Measurements from ENCODE around the gene CARNS1.
A peak's percentile ranks its signal among the peaks of the same experiment; 100 is the strongest.

Gene CARNS1

DNA sequence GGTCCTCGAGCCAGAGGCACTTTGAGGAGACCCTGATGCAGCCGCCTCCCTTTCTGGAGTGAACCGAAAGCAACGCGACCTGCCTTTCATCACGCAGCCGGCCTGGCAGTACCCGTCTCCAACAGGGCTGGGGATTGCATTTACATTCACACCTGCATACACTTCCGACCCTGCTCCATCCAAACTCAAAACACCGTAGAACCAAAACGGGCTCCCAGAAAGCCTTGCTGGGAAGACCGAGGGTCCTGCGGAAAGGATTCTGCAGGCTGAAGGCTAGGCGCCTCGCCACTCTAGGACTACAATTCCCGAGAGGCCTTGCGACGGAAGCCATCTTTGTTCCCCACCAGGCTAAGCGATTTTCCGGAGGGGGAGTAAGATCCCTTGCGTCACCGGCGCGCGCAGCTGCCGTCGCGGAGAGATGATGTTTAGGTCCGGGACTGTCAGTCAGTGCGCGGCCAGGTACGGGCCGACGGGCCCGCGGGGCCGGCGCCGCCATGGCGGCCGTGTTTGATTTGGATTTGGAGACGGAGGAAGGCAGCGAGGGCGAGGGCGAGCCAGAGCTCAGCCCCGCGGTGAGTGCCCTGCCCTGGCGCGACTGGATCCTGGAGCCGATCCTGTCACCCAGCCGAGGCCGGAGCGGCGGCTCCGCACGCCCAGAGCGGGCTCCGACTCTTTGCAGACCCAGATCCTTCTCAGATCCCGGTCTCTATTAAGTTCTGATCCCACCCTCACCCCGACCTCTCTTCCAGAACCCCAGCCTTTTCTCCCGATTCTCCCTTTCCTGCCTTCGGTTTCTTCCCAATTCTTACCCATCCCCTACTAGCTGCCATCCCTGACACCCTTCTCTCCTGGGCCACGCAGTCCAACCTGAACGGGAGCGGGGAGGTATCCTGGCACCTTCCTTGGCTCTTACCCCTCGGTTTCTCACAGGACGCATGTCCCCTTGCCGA, 12.8 kb downstream of the CARNS1 start, which contains the start of gene RPS6KB2:
TSS of gene RPS6KB2 (plus strand) at position 443 of the 950 bp plus-strand sequence. CDS start at position 495, 52 bp downstream.
- DNase-seq (ENCODE audit: low spot score) = peak; percentile 100

DNA sequence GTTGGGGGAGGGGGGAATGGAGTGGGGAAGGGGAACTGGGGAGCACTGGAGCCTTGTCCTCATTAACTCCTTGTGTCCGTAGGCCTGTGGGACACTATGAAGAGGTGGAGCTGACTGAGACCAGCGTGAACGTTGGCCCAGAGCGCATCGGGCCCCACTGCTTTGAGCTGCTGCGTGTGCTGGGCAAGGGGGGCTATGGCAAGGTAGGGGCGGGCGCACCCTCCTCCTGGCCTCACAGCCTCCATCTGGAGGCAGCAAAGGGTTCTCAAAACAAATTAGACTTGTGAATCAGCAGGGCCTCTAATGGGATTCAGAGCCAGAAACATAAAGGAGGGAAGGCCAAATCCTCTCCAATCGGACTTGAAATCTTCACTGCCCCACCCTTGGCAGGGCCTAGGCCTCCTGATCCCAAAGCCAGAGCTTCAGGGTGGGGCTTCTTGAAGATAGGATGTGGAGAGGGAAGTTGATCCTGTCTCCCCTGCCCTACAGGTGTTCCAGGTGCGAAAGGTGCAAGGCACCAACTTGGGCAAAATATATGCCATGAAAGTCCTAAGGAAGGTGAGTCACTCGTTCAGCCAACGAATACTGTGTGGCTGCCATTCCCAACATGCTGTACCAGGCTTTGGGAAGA, 13.7 kb downstream of the CARNS1 start:
- no peak for DNase-seq (ENCODE audit: low spot score)

DNA sequence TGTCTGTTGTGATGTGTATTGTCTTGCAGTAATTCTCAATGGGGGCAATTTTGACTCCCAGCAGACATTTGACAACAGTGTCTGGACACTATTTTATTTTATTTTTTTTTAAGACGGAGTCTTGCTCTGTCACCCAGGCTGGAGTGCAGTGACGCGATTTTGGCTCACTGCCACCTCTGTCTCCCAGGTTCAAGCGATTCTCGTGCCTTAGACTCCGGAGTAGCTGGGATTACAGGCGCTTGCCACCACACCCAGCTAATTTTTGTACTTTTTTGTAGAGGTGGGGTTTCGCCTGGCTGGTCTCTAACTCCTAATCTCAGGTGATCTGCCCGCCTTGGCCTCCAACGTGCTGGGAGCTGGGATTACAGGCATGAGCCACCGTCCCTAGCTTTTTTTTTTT, 14.2 kb downstream of the CARNS1 start:
- DNase-seq (ENCODE audit: low spot score) = no peak

DNA sequence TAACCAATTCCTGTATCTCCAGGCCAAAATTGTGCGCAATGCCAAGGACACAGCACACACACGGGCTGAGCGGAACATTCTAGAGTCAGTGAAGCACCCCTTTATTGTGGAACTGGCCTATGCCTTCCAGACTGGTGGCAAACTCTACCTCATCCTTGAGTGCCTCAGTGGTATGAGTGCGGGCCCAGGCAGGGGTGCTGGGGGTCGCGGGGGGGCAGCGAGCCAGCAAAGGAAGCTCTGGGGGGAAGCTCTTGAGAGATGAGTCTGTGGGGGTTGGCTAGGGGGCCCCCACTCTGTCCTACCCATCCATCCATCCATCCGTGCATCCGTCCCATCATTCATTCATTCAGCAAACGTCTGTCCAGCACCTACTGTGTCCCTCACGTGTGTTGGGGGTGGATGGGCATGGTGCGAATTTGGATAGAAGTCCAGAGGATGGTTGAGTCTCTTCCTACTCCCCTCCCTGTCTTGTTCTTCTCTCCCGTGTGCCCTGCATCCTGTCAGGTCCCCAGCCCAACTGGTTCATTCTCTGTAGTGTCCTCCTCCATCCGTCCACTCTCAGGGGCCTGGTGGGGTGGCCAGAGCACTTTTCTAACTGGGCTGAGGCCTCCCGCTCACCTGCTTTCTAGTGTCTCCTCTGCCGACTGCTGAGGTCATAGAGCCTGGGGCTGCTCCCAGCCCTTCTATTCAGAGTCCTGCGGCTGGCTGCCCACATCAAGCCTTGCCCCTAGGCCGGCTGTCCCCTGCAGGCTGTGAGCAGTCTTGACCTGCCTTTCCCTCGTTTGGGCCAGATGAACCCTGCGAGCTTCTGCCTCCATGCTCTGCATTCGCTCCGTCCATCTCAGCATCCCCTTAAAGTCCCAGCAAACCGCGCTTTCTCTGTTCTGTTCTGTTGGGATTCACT, 16.1 kb downstream of the CARNS1 start:
- no peak for DNase-seq (ENCODE audit: low spot score)

DNA sequence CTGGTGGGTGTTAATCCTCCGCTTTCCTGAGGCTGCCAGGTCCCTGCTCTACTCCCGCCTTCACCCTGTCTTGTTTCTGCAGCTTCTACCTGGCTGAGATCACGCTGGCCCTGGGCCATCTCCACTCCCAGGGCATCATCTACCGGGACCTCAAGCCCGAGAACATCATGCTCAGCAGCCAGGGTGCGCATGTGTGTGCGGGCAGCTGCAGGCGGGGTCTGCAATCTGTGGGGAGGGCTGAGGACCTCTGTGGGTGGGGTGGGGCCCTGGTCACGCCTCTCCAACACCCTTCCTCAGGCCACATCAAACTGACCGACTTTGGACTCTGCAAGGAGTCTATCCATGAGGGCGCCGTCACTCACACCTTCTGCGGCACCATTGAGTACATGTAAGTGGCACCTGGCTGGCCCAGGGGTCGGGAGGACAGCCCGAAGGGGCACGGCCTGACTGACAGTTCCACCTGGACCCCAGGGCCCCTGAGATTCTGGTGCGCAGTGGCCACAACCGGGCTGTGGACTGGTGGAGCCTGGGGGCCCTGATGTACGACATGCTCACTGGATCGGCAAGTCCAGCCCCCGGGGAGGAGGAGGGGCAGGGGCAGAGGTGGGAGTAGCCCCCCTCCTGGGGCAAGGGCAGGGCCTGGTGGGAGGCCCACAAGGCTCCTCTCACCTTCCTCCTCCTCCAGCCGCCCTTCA, 17.3 kb downstream of the CARNS1 start:
- DNase-seq (ENCODE audit: low spot score) = no peak

DNA sequence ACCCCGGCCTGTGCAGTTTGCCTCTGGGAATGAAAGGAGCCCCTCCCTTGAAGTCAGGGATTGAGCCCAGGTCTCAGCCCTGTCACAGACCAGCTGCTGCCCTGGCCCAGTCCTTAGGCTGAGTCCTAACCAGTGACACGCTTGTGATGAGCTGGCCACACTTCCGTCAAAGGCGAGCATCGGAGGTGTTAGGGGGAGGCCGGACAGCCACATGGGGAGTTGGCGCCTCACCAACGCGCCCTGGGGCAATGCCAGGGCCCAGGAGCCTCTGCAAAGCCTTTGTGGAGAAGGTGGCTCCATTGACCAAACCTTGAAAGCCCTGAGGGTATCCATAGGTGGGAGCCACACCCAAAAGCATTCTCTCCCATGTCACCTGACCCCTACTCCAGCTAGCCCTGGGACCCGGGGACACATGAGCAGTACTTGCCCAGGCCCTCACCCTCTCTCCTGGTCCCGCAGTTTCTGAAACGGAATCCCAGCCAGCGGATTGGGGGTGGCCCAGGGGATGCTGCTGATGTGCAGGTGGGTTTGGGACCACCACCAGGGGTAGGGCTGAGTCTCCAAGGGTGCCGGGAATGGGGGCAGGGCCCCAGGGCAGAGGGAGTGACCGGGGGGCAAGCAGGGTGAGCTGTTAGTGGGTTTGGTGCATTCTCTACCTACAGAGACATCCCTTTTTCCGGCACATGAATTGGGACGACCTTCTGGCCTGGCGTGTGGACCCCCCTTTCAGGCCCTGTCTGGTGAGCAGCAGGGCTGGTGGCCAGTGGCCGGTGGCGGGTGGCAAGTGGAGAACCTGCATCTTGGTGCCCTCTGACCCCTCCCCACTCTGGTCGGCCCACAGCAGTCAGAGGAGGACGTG, 18.3 kb downstream of the CARNS1 start:
- no peak for DNase-seq (ENCODE audit: low spot score)

DNA sequence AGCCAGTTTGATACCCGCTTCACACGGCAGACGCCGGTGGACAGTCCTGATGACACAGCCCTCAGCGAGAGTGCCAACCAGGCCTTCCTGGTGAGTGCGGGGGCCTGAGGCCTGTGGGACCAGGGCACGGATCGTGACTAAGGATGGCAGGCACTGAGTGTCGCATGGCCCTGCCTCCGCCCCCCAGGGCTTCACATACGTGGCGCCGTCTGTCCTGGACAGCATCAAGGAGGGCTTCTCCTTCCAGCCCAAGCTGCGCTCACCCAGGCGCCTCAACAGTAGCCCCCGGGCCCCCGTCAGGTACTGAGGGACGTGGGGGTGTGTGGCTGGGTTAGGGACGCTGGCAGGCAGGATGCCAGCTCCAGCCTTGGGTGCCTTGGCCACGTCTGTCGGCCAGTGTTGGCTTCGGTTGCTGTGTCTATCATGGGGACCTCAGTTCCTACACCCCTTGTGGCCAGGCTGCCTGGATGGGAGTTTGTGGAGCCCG, 19.0 kb downstream of the CARNS1 start:
- DNase-seq (ENCODE audit: low spot score) = no peak

DNA sequence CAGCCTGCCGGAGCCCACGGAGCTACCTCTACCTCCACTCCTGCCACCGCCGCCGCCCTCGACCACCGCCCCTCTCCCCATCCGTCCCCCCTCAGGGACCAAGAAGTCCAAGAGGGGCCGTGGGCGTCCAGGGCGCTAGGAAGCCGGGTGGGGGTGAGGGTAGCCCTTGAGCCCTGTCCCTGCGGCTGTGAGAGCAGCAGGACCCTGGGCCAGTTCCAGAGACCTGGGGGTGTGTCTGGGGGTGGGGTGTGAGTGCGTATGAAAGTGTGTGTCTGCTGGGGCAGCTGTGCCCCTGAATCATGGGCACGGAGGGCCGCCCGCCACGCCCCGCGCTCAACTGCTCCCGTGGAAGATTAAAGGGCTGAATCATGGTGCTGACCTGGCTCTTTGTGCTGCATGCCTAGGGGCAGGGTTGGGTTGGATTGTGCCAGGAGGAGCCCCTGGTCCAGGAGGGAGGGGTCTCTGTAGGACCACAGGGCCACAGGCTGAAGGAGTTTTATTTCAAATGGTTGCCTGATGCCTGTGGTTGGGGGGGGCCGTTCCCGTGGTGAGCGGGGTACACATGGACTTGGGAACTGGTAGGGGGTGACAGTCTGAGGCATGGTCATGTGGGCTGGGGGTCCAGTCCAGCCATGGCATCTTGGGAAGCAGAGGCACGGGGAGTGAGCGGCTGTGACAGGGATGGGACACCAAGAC, 19.7 kb downstream of the CARNS1 start:
- DNase-seq (ENCODE audit: low spot score) = no peak

DNA sequence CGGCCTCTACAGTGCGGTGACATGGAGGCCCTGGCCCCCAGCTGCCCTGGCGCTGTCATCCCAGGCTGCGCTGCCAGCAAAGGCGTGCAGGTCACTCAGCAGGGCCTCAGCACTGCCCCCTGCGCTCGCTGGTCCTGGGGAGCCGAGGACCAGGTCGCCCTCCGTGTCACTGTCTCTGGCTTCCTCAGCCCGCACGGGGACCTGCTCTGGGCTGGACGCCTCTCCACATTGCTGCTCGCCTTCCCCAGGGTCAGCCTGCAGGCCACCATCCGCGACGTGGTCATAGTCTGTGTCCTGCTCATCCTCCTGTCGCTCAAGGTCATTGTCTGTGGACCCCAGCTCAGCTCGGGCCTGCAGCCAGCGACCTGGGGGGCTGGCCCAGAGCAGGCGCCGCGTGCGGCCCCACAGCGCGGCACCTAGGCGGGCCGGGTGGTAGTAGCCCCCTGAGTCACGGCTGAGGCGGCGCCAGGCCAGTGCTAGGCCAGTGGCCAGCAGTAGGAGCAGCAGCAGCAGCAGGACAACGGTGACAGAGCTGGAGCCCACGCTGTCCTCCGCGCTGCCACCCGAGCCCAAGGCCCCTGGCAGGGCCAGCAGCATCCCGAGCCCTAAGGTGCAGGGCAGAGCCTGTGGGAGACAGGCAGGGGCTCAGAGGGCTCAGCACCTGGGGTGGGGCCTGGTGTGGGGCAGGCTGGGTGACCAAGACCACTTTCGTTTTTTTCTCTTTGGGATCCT, 20.4 kb downstream of the CARNS1 start:
- DNase-seq (ENCODE audit: low spot score) = no peak

DNA sequence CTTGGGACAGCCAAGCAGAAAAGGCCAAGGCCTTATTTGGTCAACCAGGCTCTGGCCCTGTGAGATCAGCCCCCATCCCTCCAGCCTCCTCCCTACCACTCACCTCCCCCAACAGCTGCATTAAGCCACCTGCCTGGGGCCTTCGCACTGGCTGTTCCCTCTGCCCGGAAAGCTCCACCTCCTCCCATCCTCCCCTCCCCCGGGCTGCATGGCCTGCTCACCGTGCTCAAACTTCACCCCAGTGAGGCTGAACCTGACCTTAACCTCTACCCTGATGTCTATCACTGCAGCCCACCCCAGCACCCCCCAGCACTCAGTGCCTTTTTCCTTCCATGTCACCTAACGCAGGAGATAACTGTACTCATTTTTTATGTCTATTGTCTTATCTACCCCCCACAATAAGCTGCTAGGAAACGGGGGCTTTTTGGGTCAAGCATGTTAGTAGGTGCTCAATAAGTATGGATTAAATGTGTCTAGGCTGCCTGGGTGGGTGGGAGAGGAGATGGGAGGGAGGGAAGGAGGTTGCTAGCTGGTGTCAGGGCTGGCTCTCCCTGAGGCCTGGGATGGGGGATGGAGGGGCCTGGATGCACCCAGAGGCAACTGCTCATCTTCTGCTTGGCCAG, 21.1 kb downstream of the CARNS1 start:
- no peak for DNase-seq (ENCODE audit: low spot score)

DNA sequence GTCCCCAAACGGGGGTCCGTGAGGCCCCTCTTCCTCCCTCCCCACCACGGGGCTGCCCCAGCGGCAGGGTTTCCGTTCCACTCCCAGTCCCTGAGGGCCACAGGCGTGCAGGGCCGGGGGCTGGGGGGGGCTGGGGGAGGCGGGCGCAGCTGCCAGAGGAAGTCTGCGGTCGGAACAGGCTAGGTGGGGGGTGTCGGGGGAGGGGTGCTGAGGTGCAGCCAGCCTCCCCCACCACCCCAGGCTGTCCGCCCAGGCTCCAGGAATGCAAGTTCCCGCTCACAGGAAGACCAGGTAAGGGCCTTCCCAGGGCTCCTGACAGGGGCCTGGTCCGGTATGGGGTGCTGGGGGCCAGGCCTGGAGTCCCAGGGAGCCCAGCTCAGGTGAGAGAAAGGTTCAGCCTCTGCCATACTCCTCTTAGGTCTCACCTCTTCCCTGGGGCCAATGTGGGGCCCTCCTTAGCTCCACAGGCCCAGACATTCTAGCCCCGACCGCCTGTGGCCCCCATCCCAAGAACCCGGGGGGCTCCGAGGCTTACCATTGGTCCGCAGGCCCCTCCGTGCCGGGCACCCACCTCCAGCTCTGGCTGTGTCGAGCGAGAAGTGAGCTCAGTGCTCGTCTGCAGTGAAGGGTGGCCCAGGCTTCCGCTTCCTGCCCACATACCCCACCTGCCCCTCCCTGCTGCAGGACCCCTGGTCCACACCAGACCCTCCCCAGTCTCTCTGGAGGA, 21.8 kb downstream of the CARNS1 start, which contains the start of gene PTPRCAP:
TSS of gene PTPRCAP (minus strand) at position 601 of the 727 bp plus-strand sequence. CDS start at position 538, 63 bp downstream.
- no peak for DNase-seq (ENCODE audit: low spot score)

DNA sequence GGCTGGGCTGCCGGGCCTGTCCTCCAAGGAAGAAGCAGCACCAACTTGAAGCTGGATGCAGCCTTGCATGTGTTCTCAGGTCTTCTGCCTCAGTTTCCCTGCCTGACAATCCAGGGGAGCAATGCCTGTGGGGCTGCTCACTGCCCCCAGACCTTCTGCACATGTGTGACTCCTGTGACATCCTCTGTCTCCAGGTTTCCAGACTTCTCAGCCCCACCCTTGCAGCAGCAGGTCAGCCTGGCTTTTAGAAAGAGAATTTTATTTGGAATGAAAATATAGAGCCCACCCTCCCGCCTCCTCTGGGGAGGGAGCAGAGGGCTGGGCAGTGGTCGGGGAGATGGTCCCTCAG, 22.3 kb downstream of the CARNS1 start:
- DNase-seq (ENCODE audit: low spot score) = no peak

DNA sequence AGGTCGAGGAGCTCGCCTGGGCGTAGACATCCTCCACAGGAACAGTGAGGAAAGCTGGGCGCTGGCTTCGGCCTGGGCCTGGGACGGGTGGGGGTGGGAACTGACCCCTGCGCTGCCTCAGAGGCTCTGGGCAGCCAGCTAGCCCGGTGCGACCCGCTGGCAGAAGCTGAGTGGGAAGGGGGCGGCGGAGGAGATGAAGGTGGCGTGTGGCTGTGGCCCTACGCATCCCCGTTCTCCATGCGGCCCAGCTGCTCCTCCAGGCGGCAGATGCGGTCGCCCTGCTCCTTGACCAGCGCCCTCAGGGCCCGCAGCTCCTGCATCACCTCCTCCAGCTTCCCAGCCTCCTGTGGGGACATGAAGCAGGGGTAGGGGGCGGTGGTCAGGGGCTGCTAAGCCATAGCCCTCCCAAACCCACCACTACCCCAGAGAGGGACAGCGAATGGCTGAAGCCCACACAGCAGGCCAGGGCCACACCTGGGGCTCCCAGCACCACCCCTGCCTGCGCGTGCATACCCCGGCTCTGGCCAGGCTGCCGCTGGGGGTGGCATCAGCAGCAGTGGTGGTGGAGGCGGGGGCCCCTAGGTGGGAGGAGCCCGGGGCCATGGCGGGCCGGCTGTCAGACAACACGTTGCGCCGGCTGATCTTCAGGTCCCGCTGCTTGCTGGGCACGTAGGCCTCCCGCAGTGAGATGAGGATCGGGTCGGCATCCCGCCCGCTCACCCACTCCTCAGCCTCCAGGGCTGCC, 22.9 kb downstream of the CARNS1 start:
- DNase-seq (ENCODE audit: low spot score) = no peak

DNA sequence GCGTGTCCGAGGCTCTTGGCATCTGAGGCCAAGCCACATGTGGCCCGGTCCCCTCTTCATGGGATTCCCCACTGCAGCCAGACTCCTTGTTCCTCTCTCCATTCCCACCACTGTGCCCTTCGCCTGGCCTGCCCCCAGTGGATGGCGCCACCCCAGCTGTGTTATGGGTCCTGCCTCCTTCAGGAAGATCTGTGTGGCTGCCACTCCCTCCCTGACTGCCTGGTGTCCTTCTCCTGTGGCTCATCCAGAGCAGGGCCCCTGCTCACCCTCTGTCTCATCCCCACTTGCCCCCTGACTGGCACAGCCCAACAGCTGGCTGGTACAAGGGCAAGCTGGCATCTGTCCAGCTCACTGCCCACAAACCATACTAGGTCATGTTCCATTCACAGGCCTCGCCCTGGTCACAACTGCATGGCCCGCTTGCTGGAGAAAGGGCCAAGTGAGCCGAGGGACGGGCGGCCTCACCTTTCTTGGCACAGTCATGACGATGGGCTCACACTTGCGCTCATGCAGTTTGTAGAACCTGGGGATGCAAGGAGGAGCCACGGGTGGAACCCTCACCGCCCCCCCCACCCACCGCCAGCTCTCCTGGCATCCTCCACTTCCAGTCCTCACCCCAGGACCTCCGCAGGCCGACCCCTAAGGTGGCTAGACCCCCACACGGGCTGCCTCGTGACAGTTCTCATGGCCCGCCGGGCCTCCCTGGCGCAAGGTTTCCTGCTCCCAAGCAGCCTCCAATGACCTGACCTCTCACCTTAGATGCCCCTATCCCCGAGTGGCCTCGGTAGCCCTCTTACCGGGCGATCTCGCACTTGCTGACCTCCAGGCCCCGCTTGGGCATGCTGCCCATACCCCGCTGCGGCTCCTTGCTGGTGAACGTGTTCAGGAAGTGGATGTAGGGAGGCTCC, 24.1 kb downstream of the CARNS1 start:
- peak; percentile 91 for DNase-seq (ENCODE audit: low spot score)

DNA sequence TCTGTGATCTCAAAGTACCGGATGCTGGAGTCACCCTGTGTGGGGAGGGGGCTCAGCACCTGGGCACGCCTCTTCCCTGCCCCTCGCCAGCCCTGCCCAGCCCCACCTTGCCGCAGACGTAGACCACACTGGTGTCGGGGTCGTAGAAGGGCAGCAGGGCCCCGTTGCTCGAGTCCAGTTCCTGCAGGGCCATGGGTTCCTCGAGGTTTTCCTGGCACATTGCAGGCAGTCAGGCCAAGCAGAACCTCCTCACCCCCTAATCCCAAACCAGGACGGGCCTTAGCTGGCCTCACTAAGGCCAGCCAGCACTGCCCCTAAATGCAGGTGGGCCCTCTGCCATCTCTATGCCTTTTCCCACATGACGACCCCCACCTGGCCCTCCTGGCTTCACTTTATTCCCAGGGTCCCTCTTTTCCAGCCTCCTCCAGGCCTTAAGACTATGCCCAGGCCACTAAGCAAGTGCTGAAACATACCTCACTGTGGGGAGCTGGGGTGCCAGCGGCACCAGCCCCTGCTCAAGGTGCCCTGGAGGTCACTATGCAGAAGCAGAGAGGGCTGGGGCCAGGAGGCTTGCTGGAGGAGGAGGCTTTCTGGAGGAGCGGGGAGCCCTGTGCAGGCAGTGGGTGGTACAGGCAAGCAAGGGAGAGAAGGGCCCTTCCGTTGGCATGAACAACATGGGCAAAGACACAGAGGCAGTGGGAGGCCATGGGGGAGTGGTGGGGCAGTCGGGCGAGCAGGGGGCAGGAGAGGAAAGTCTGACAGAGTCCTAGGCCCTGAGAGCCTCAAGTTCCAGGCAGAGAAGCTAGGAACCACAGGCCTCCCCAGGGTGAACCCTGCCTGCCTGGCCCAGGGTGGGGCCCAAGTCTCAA, 25.0 kb downstream of the CARNS1 start:
- no peak for DNase-seq (ENCODE audit: low spot score)

Measured in HuH-7 (cell line).